ENCODE measurements around the gene CCDC178. TPM values are rescaled to one million over a fixed set of nuclear protein-coding genes. Genes with fewer than 3 reads are reported as not detected.

Gene CCDC178
- polyA plus RNA-seq, 2 of the 4 experiments (the other 2 are of a cell fraction) = 0.06 TPM; not detected in 1

GRCh38 chr18:33115476-33115875 is 325.0 kb downstream of the CCDC178 start:
- H3K9me3 ChIP-seq = no peaks in the 10 kb centered on the region
- H3K4me1 ChIP-seq = no peaks in the 10 kb centered on the region
- H3K27ac ChIP-seq = no peak overlapping the region
- no peak for ATAC-seq
- WGBS (ENCODE audit: missing lambda C conversion rate) = 27% methylated on average over 7 of the region's 7 CpGs
- POLR2A ChIA-PET = no interaction called here
- CTCF ChIA-PET = no interaction called here
- TF ChIP-seq HOXB5 (CRISPR knock-in tag; IDR thresholded peaks at IDR 0.05) = no peak
- TF ChIP-seq FOSB (CRISPR knock-in tag; IDR thresholded peaks at IDR 0.05) = no peak
- TF ChIP-seq ATOH8 (CRISPR knock-in tag; IDR thresholded peaks at IDR 0.05; ENCODE audit: low read depth) = no peak
- TF ChIP-seq MAFK (IDR thresholded peaks at IDR 0.05; ENCODE audit: partially characterized antibody) = no peak
- no peak for TF ChIP-seq TP53 (CRISPR knock-in tag; IDR thresholded peaks at IDR 0.05)
- no peak for TF ChIP-seq ZFP36 (IDR thresholded peaks at IDR 0.05; ENCODE audit: borderline replicate concordance, partially characterized antibody)
- no peak for TF ChIP-seq NFE2L2 (conservative IDR thresholded peaks at IDR 0.05; ENCODE audit: low read length)
- no peak for TF ChIP-seq RFX5 (IDR thresholded peaks at IDR 0.05)
- TF ChIP-seq FOXS1 (CRISPR knock-in tag; IDR thresholded peaks at IDR 0.05) = no peak
- TF ChIP-seq PHF8 (IDR thresholded peaks at IDR 0.05; ENCODE audit: borderline replicate concordance, low read depth) = no peak
- no peak for TF ChIP-seq MAX (IDR thresholded peaks at IDR 0.05)
- no peak for TF ChIP-seq EHF (CRISPR knock-in tag; IDR thresholded peaks at IDR 0.05)
- no peak for TF ChIP-seq ELK1 (IDR thresholded peaks at IDR 0.05; ENCODE audit: low read depth, low read length)
- no peak for TF ChIP-seq HEYL (CRISPR knock-in tag; IDR thresholded peaks at IDR 0.05)
- TF ChIP-seq RCOR1 (IDR thresholded peaks at IDR 0.05; ENCODE audit: low read depth, low read length) = no peak
- TF ChIP-seq SREBF2 (IDR thresholded peaks at IDR 0.05) = no peak
- no peak for TF ChIP-seq HMGXB4 (CRISPR knock-in tag; IDR thresholded peaks at IDR 0.05; ENCODE audit: borderline replicate concordance)
- TF ChIP-seq HDAC2 (IDR thresholded peaks at IDR 0.05) = no peak
- TF ChIP-seq ZNF302 (CRISPR knock-in tag; IDR thresholded peaks at IDR 0.05) = no peak
- TF ChIP-seq MYC (IDR thresholded peaks at IDR 0.05; ENCODE audit: borderline replicate concordance, low read length) = no peak
- no peak for DNase-seq (ENCODE audit: low read depth in 1 of 2, low spot score in 1 of 2)
- no peak overlapping the region for H3K4me2 ChIP-seq
- FAIRE-seq = no peak
- no peak overlapping the region for H3K4me3 ChIP-seq

- ATAC-seq = no peak
- H3K27ac ChIP-seq = no peak overlapping the region
- no peaks in the 10 kb centered on the region for H3K9me3 ChIP-seq
- no peak overlapping the region for H3K4me2 ChIP-seq
- TF ChIP-seq ELK1 (IDR thresholded peaks at IDR 0.05; ENCODE audit: low read depth, low read length) (no peak), HOXB5 (CRISPR knock-in tag; IDR thresholded peaks at IDR 0.05) (no peak), POLR2AphosphoS2 (conservative IDR thresholded peaks at IDR 0.05; ENCODE audit: low read length) (no peak), JUN (IDR thresholded peaks at IDR 0.05) (no peak), TFCP2L1 (CRISPR knock-in tag; IDR thresholded peaks at IDR 0.05) (no peak)
- H3K4me3 ChIP-seq = no peak overlapping the region
- no peak for DNase-seq (ENCODE audit: low read depth in 1 of 2, low spot score in 1 of 2)
- WGBS (ENCODE audit: missing lambda C conversion rate) = 7% methylated on average over 1 of the region's 1 CpG
- no peaks in the 10 kb centered on the region for H3K4me1 ChIP-seq
- ChIA-PET POLR2A (no interaction called here), CTCF (interaction anchor here (0.8 kb wide), 1 partner anchor 1955 kb away, joined by 3 read pairs; no protein-coding TSS in a partner anchor)
- no peak for FAIRE-seq
Observed at GRCh38 chr18:33114749-33115148, 325.8 kb downstream of the CCDC178 start.
